NT2/D1 (cell line): ENCODE data around the gene MLLT1.

Experiments used
- DNase-seq: peaks from one replicate; pipeline ENCODE4 v3.0.0-alpha.2; 2011; ENCODE audit warnings: low read depth, low spot score
- H3K27me3 ChIP-seq: 2 replicates; pipeline ENCODE4 v1.6.0; 2011; ENCODE audit warnings: mild to moderate bottlenecking; ENCODE audit not compliant: insufficient read length, insufficient read depth
- H3K36me3 ChIP-seq: 2 replicates; pipeline ENCODE4 v1.6.1; 2011; ENCODE audit warnings: mild to moderate bottlenecking, low read length, mixed read lengths; ENCODE audit not compliant: insufficient read depth, insufficient read length
- H3K4me1 ChIP-seq: 2 replicates; pipeline ENCODE4 v1.5.1; 2011; ENCODE audit not compliant: insufficient read depth, insufficient read length
- H3K4me3 ChIP-seq: 2 replicates; pipeline ENCODE4 v1.5.1; 2011; ENCODE audit warnings: low read depth; ENCODE audit not compliant: insufficient read length
- H3K9ac ChIP-seq: 2 replicates; pipeline ENCODE4 v1.6.0; 2011; ENCODE audit warnings: low read depth; ENCODE audit not compliant: insufficient read length
- H3K9me3 ChIP-seq: 2 replicates; pipeline ENCODE4 v1.5.1; 2011; ENCODE audit warnings: mild to moderate bottlenecking, low read length; ENCODE audit not compliant: insufficient read depth
- SUZ12 ChIP-seq: IDR thresholded peaks from 2 replicates; pipeline ENCODE4 v1.6.1; 2011; ENCODE audit not compliant: insufficient read length, insufficient read depth; ENCODE audit errors: extremely low read depth
- YY1 ChIP-seq: IDR thresholded peaks from 2 replicates; pipeline ENCODE4 v1.6.1; 2011; ENCODE audit not compliant: insufficient read length, insufficient read depth
- ZNF274 ChIP-seq: IDR thresholded peaks from 2 replicates; pipeline ENCODE4 v1.6.1; 2011; ENCODE audit warnings: mild to moderate bottlenecking, low read depth, low read length

MLLT1 gene

GRCh38 chr19:6221878-6222746 is 57.7 kb downstream of the MLLT1 start:
- TF ChIP-seq YY1 (no peak), ZNF274 (no peak), SUZ12 (no peak)
- Histone ChIP-seq H3K4me3 (no peak overlapping the region), H3K4me1 (peaks cover 27% of the 10 kb centered on the region), H3K9ac (no peak overlapping the region), H3K27me3 (no peaks in the 10 kb centered on the region), H3K9me3 (no peaks in the 10 kb centered on the region), H3K36me3 (peaks cover 90% of the 10 kb centered on the region)
- no peak for DNase-seq

GRCh38 chr19:6221220-6221877 is 58.4 kb downstream of the MLLT1 start:
- Histone ChIP-seq H3K4me1 (peaks cover 28% of the 10 kb centered on the region), H3K27me3 (no peaks in the 10 kb centered on the region), H3K9me3 (no peaks in the 10 kb centered on the region), H3K4me3 (no peak overlapping the region), H3K9ac (no peak overlapping the region), H3K36me3 (peaks cover 83% of the 10 kb centered on the region)
- no peak for TF ChIP-seq YY1
- TF ChIP-seq SUZ12: no peak
- no peak for TF ChIP-seq ZNF274
- no peak for DNase-seq

DNA sequence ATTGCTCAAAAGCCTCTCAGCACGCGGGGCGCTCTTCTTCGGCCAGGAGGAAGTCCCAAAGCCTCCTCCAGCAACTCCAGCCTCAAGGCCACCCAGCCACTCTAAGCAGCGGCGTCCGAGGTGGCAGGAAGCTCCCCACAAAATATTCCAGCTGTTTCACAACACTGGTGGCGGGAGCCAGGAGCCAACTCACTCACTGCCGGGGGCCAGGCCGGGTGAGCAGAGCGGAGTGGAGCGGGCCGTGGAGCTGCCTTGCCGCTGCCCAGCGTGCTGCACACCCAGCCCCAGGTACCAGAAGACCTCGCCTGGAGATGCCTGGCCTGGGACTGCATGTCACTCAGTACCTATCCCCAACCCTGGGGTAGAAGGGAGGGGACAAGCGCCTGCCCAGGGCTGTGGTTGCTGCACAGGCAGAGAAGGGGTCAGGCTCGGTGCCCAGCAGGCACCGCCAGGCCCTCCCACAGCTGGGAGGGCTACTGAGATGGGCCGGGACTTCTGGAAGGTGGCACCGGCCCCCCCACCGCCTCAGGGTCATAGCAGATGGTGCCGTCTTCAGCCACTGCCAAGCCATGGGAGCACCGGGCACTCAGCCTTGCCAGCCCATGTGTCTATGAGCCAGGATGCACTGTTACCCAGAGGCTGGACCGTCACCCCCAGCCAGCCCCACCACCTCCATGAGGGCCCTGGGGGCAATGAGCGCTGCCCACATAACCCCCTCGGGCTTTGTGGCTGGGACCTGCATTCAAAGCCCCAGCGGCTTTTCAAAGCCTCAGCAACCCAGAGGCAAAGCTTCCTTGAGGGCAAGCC is 59.2 kb downstream of the MLLT1 start:
- Histone ChIP-seq H3K4me1 (peaks cover 35% of the 10 kb centered on the region), H3K9me3 (no peaks in the 10 kb centered on the region), H3K4me3 (no peak overlapping the region), H3K36me3 (peaks cover 80% of the 10 kb centered on the region), H3K27me3 (no peaks in the 10 kb centered on the region), H3K9ac (no peak overlapping the region)
- TF ChIP-seq YY1 (no peak), ZNF274 (no peak), SUZ12 (no peak)
- DNase-seq: no peak

DNA sequence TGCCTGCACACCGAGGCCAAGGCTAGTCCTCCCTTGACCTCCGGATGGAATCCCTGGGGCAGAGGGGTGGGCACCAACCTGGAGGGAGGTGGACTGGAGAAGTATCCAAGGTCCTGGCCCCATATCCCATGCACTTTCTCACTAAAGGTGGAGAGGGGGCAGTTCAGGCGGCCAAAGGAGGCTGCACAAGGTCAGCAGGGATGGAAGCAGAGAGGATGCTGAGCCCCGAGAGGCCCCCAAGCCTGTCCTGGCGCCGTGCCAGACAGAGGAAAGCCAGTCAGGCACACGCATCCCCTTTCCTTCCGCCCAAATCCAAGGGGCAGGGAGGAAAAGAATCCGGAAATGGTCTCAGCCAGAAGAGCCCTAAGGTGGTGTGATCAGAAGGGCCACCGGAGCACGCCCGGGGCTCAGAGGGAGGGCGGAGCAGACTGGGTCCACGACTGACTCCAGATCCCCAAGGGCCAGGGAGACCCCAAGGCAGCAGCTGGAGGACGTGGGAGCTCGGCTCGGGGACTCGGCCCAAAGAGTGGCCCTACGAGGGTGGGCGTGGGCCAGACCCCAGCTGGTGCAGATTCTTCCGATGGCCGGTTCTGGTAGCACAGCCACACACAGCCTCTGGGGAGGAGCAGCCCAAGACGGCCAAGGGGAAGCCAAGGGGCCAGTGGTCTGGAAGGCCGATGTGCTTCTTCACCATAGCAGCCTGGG is 60.0 kb downstream of the MLLT1 start:
- Histone ChIP-seq H3K27me3 (no peaks in the 10 kb centered on the region), H3K9me3 (no peaks in the 10 kb centered on the region), H3K36me3 (peaks cover 80% of the 10 kb centered on the region), H3K9ac (no peak overlapping the region), H3K4me1 (peaks cover 40% of the 10 kb centered on the region), H3K4me3 (no peak overlapping the region)
- no peak for TF ChIP-seq YY1
- no peak for TF ChIP-seq ZNF274
- TF ChIP-seq SUZ12: no peak
- DNase-seq: no peak

DNA sequence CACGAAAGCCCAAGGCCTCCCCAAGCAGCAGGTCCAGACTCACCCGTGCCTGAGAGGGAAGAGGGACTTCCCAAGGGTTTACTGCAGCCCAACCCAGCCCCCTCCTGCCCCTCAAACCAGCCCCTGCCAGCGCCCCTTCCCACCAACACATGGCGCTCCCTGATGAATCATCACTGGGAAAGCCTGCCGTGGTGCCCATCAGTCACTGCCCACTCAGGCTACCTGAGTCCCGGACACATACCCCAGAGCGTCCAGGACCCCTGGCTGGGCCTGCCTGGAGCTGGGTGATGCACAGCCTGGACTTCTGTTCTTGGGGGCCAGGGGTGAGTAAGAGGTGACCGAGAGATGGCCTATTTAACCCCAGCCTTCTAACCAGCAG is 60.6 kb downstream of the MLLT1 start:
- TF ChIP-seq YY1 (no peak), SUZ12 (no peak), ZNF274 (no peak)
- no peaks in the 10 kb centered on the region for H3K27me3 ChIP-seq
- DNase-seq: no peak
- H3K36me3 ChIP-seq: peaks cover 80% of the 10 kb centered on the region
- H3K9ac ChIP-seq: no peak overlapping the region
- peaks cover 45% of the 10 kb centered on the region for H3K4me1 ChIP-seq
- H3K9me3 ChIP-seq: no peaks in the 10 kb centered on the region
- no peak overlapping the region for H3K4me3 ChIP-seq

- peaks cover 46% of the 10 kb centered on the region for H3K4me1 ChIP-seq
- TF ChIP-seq SUZ12 (no peak), YY1 (no peak), ZNF274 (no peak)
- no peaks in the 10 kb centered on the region for H3K27me3 ChIP-seq
- peak overlapping the region; percentile 87 for H3K9ac ChIP-seq
- H3K4me3 ChIP-seq: no peak overlapping the region
- peak; percentile 82 for DNase-seq
- H3K9me3 ChIP-seq: no peaks in the 10 kb centered on the region
- peaks cover 76% of the 10 kb centered on the region for H3K36me3 ChIP-seq
Measured at GRCh38 chr19:6218491-6219146, 61.2 kb downstream of the MLLT1 start.
